ENCODE results near the gene FLACC1.

The FLACC1 gene

GRCh38 chr2:201348758-201349157 is 8.4 kb downstream of the FLACC1 start:
- no peaks in the 10 kb centered on the region for H3K4me1 ChIP-seq (ENCODE audit: control insufficient read depth, insufficient read depth, low read length)
- H3K9me3 ChIP-seq (ENCODE audit: control insufficient read depth, insufficient read depth, low read length): no peaks in the 10 kb centered on the region
- H3K9ac ChIP-seq (ENCODE audit: low read depth, low read length): no peak overlapping the region
- no peak overlapping the region for H3K27ac ChIP-seq (ENCODE audit: low read depth, low read length)
- no peaks in the 10 kb centered on the region for H3K27me3 ChIP-seq (ENCODE audit: control insufficient read depth, insufficient read depth, low read length)
- no peak overlapping the region for H3K4me3 ChIP-seq (ENCODE audit: low read depth, low read length)
- H3K36me3 ChIP-seq (ENCODE audit: control insufficient read depth, insufficient read depth, low read length): no peaks in the 10 kb centered on the region

- no peaks in the 10 kb centered on the region for H3K36me3 ChIP-seq (ENCODE audit: control insufficient read depth, insufficient read depth, low read length)
- H3K9me3 ChIP-seq (ENCODE audit: control insufficient read depth, insufficient read depth, low read length): no peaks in the 10 kb centered on the region
- no peak overlapping the region for H3K9ac ChIP-seq (ENCODE audit: low read depth, low read length)
- H3K27ac ChIP-seq (ENCODE audit: low read depth, low read length): no peak overlapping the region
- no peak overlapping the region for H3K4me3 ChIP-seq (ENCODE audit: low read depth, low read length)
- no peaks in the 10 kb centered on the region for H3K4me1 ChIP-seq (ENCODE audit: control insufficient read depth, insufficient read depth, low read length)
- H3K27me3 ChIP-seq (ENCODE audit: control insufficient read depth, insufficient read depth, low read length): no peaks in the 10 kb centered on the region
Observed at GRCh38 chr2:201347138-201347537, 10.0 kb downstream of the FLACC1 start.

GRCh38 chr2:201345625-201346213 is 11.4 kb downstream of the FLACC1 start:
- Histone ChIP-seq H3K27me3 (ENCODE audit: control insufficient read depth, insufficient read depth, low read length) (no peaks in the 10 kb centered on the region), H3K4me1 (ENCODE audit: control insufficient read depth, insufficient read depth, low read length) (no peaks in the 10 kb centered on the region), H3K9me3 (ENCODE audit: control insufficient read depth, insufficient read depth, low read length) (no peaks in the 10 kb centered on the region), H3K4me3 (ENCODE audit: low read depth, low read length) (no peak overlapping the region), H3K27ac (ENCODE audit: low read depth, low read length) (no peak overlapping the region), H3K9ac (ENCODE audit: low read depth, low read length) (no peak overlapping the region), H3K36me3 (ENCODE audit: control insufficient read depth, insufficient read depth, low read length) (no peaks in the 10 kb centered on the region)

- no peaks in the 10 kb centered on the region for H3K36me3 ChIP-seq (ENCODE audit: control insufficient read depth, insufficient read depth, low read length)
- H3K4me1 ChIP-seq (ENCODE audit: control insufficient read depth, insufficient read depth, low read length): no peaks in the 10 kb centered on the region
- H3K27ac ChIP-seq (ENCODE audit: low read depth, low read length): no peak overlapping the region
- H3K4me3 ChIP-seq (ENCODE audit: low read depth, low read length): no peak overlapping the region
- no peaks in the 10 kb centered on the region for H3K9me3 ChIP-seq (ENCODE audit: control insufficient read depth, insufficient read depth, low read length)
- H3K9ac ChIP-seq (ENCODE audit: low read depth, low read length): no peak overlapping the region
- H3K27me3 ChIP-seq (ENCODE audit: control insufficient read depth, insufficient read depth, low read length): no peaks in the 10 kb centered on the region
Observed at GRCh38 chr2:201344663-201345366, 12.3 kb downstream of the FLACC1 start.

GRCh38 chr2:201343559-201343958 is 13.6 kb downstream of the FLACC1 start:
- H3K9ac ChIP-seq (ENCODE audit: low read depth, low read length): no peak overlapping the region
- H3K27ac ChIP-seq (ENCODE audit: low read depth, low read length): no peak overlapping the region
- H3K4me3 ChIP-seq (ENCODE audit: low read depth, low read length): no peak overlapping the region
- H3K4me1 ChIP-seq (ENCODE audit: control insufficient read depth, insufficient read depth, low read length): no peaks in the 10 kb centered on the region
- no peaks in the 10 kb centered on the region for H3K36me3 ChIP-seq (ENCODE audit: control insufficient read depth, insufficient read depth, low read length)
- no peaks in the 10 kb centered on the region for H3K27me3 ChIP-seq (ENCODE audit: control insufficient read depth, insufficient read depth, low read length)
- H3K9me3 ChIP-seq (ENCODE audit: control insufficient read depth, insufficient read depth, low read length): no peaks in the 10 kb centered on the region

GRCh38 chr2:201342923-201343322 is 14.2 kb downstream of the FLACC1 start:
- no peak overlapping the region for H3K27ac ChIP-seq (ENCODE audit: low read depth, low read length)
- no peaks in the 10 kb centered on the region for H3K27me3 ChIP-seq (ENCODE audit: control insufficient read depth, insufficient read depth, low read length)
- no peak overlapping the region for H3K4me3 ChIP-seq (ENCODE audit: low read depth, low read length)
- no peaks in the 10 kb centered on the region for H3K4me1 ChIP-seq (ENCODE audit: control insufficient read depth, insufficient read depth, low read length)
- H3K36me3 ChIP-seq (ENCODE audit: control insufficient read depth, insufficient read depth, low read length): no peaks in the 10 kb centered on the region
- H3K9ac ChIP-seq (ENCODE audit: low read depth, low read length): no peak overlapping the region
- no peaks in the 10 kb centered on the region for H3K9me3 ChIP-seq (ENCODE audit: control insufficient read depth, insufficient read depth, low read length)

- Histone ChIP-seq H3K4me3 (ENCODE audit: low read depth, low read length) (no peak overlapping the region), H3K36me3 (ENCODE audit: control insufficient read depth, insufficient read depth, low read length) (no peaks in the 10 kb centered on the region), H3K27ac (ENCODE audit: low read depth, low read length) (no peak overlapping the region), H3K9me3 (ENCODE audit: control insufficient read depth, insufficient read depth, low read length) (no peaks in the 10 kb centered on the region), H3K9ac (ENCODE audit: low read depth, low read length) (no peak overlapping the region), H3K27me3 (ENCODE audit: control insufficient read depth, insufficient read depth, low read length) (no peaks in the 10 kb centered on the region), H3K4me1 (ENCODE audit: control insufficient read depth, insufficient read depth, low read length) (no peaks in the 10 kb centered on the region)
Observed at GRCh38 chr2:201329409-201329808, 27.7 kb downstream of the FLACC1 start.

- no peak overlapping the region for H3K4me3 ChIP-seq (ENCODE audit: low read depth, low read length)
- H3K9me3 ChIP-seq (ENCODE audit: control insufficient read depth, insufficient read depth, low read length): no peaks in the 10 kb centered on the region; the same call in 1 of the 2 replicates
- no peak overlapping the region for H3K27ac ChIP-seq (ENCODE audit: low read depth, low read length)
- no peaks in the 10 kb centered on the region for H3K27me3 ChIP-seq (ENCODE audit: control insufficient read depth, insufficient read depth, low read length)
- no peaks in the 10 kb centered on the region for H3K36me3 ChIP-seq (ENCODE audit: control insufficient read depth, insufficient read depth, low read length)
- no peaks in the 10 kb centered on the region for H3K4me1 ChIP-seq (ENCODE audit: control insufficient read depth, insufficient read depth, low read length)
- no peak overlapping the region for H3K9ac ChIP-seq (ENCODE audit: low read depth, low read length)
Observed at GRCh38 chr2:201327678-201328077, 29.5 kb downstream of the FLACC1 start.

- Histone ChIP-seq H3K9ac (ENCODE audit: low read depth, low read length) (no peak overlapping the region), H3K4me1 (ENCODE audit: control insufficient read depth, insufficient read depth, low read length) (no peaks in the 10 kb centered on the region), H3K9me3 (ENCODE audit: control insufficient read depth, insufficient read depth, low read length) (no peaks in the 10 kb centered on the region; the same call in 1 of the 2 replicates), H3K36me3 (ENCODE audit: control insufficient read depth, insufficient read depth, low read length) (no peaks in the 10 kb centered on the region), H3K4me3 (ENCODE audit: low read depth, low read length) (no peak overlapping the region), H3K27ac (ENCODE audit: low read depth, low read length) (no peak overlapping the region), H3K27me3 (ENCODE audit: control insufficient read depth, insufficient read depth, low read length) (no peaks in the 10 kb centered on the region)
Observed at GRCh38 chr2:201322772-201323171, 34.4 kb downstream of the FLACC1 start.

GRCh38 chr2:201320701-201321100 is 36.4 kb downstream of the FLACC1 start:
- no peaks in the 10 kb centered on the region for H3K4me1 ChIP-seq (ENCODE audit: control insufficient read depth, insufficient read depth, low read length)
- no peaks in the 10 kb centered on the region for H3K36me3 ChIP-seq (ENCODE audit: control insufficient read depth, insufficient read depth, low read length)
- no peak overlapping the region for H3K27ac ChIP-seq (ENCODE audit: low read depth, low read length)
- H3K9ac ChIP-seq (ENCODE audit: low read depth, low read length): no peak overlapping the region
- no peaks in the 10 kb centered on the region for H3K27me3 ChIP-seq (ENCODE audit: control insufficient read depth, insufficient read depth, low read length)
- H3K9me3 ChIP-seq (ENCODE audit: control insufficient read depth, insufficient read depth, low read length): no peaks in the 10 kb centered on the region; the same call in 1 of the 2 replicates
- no peak overlapping the region for H3K4me3 ChIP-seq (ENCODE audit: low read depth, low read length)

GRCh38 chr2:201320257-201320656 is 36.9 kb downstream of the FLACC1 start:
- no peak overlapping the region for H3K4me3 ChIP-seq (ENCODE audit: low read depth, low read length)
- no peak overlapping the region for H3K9ac ChIP-seq (ENCODE audit: low read depth, low read length)
- no peaks in the 10 kb centered on the region for H3K36me3 ChIP-seq (ENCODE audit: control insufficient read depth, insufficient read depth, low read length)
- H3K9me3 ChIP-seq (ENCODE audit: control insufficient read depth, insufficient read depth, low read length): no peaks in the 10 kb centered on the region; the same call in 1 of the 2 replicates
- no peak overlapping the region for H3K27ac ChIP-seq (ENCODE audit: low read depth, low read length)
- no peaks in the 10 kb centered on the region; the same call in 1 of the 2 replicates for H3K4me1 ChIP-seq (ENCODE audit: control insufficient read depth, insufficient read depth, low read length)
- no peaks in the 10 kb centered on the region for H3K27me3 ChIP-seq (ENCODE audit: control insufficient read depth, insufficient read depth, low read length)
